GM12874 (cell line): ENCODE data around the gene FNDC3B.

Experiments used
- CTCF ChIP-seq: IDR thresholded peaks from 2 replicates; pipeline ENCODE4 v1.5.1; 2011; ENCODE audit warnings: low read depth, mild to moderate bottlenecking, control low read depth, low read length, moderate library complexity; ENCODE audit not compliant: insufficient read depth

Gene FNDC3B

GRCh38 chr3:172023915-172024314 lies 15.5 kb upstream of the FNDC3B start:
- TF ChIP-seq CTCF: no peak

GRCh38 chr3:172024679-172025078 lies 14.7 kb upstream of the FNDC3B start:
- no peak for TF ChIP-seq CTCF

GRCh38 chr3:172029425-172030098 lies 9.8 kb upstream of the FNDC3B start:
- TF ChIP-seq CTCF: no peak

GRCh38 chr3:172030181-172030580 lies 9.2 kb upstream of the FNDC3B start:
- no peak for TF ChIP-seq CTCF

- no peak for TF ChIP-seq CTCF
These were observed 7.4 kb upstream of the FNDC3B start for GRCh38 chr3:172031996-172032395.

GRCh38 chr3:172033396-172033795 lies 6.0 kb upstream of the FNDC3B start:
- no peak for TF ChIP-seq CTCF

GRCh38 chr3:172034786-172035685 lies 4.3 kb upstream of the FNDC3B start:
- TF ChIP-seq CTCF: peak; percentile 16; the same call in 1 of the 2 replicates
